K562 (cell line): ENCODE measurements around the gene VMP1. TPM values are rescaled to one million over a fixed set of nuclear protein-coding genes. Genes with fewer than 3 reads are reported as not detected.

ENCODE experiments used
- ATAC-seq: fragments of 200-7000 bp; cut with Tn5 transposase; 3 replicates; pipeline ENCODE4 v1.9.1; 2020; ENCODE audit warnings: moderate library complexity
- BruUV-seq: library from RNA; stranded (reverse); fragments of 400-500 nt; replicated peaks from 2 replicates; lab custom pipeline; 2021; lab: Mats Ljungman, UMichigan
- CTCF ChIA-PET: fragments of 300-600 bp; formaldehyde crosslinking; extraction: SDS; loops from one replicate; lab custom pipeline; 2021; ENCODE audit warnings: low intra/inter-chr PET ratio; lab: Yijun Ruan, JAX
- POLR2A ChIA-PET: fragments of 300-600, 350-650 bp; sonication (Branson Sonifier 250); formaldehyde crosslinking; extraction: SDS; loops from one replicate; lab custom pipeline; 2021; ENCODE audit warnings: antibody characterized with exemption, inconsistent platforms; lab: Yijun Ruan, JAX
- DNase-seq, 4 experiments: peaks; one replicate each; pipeline versions ENCODE4 v3.0.0 to v3.0.0-alpha.2; 2011 to 2018; ENCODE audit warnings: low spot score in 3 of 4, mixed read lengths in 3 of 4; ENCODE audit errors: extremely low read depth in 1 of 4
- FAIRE-seq: peaks from 2 replicates; lab custom pipeline; 2011; peaks lifted over from hg19 to GRCh38; lab: Jason Lieb, UNC
- H2AFZ ChIP-seq: 2 replicates; pipeline ENCODE4 v1.6.0; 2011; ENCODE audit warnings: low read depth, low read length, control low read depth, inconsistent platforms
- H3K27ac ChIP-seq: fragments of 200-600 bp; 3 replicates; pipeline ENCODE4 v1.8.0; 2011; ENCODE audit warnings: low read depth, mild to moderate bottlenecking, control low read depth, inconsistent platforms, low read length, moderate library complexity, mixed read lengths; ENCODE audit errors: extremely low read depth
- H3K27me3 ChIP-seq, 2 experiments: fragments of 300-600 bp in 1 of 2; 2 replicates in 1 of 2; 3 replicates in 1 of 2; pipeline versions ENCODE4 v1.6.0 to v1.8.0; 2011; ENCODE audit warnings: inconsistent platforms in 2 of 2, low read length in 2 of 2, mild to moderate bottlenecking in 1 of 2, mixed read lengths in 1 of 2, moderate library complexity in 1 of 2; ENCODE audit not compliant: control insufficient read depth in 2 of 2, insufficient read depth in 2 of 2
- H3K36me3 ChIP-seq: fragments of 300-600 bp; 3 replicates; pipeline ENCODE4 v1.8.0; 2011; ENCODE audit warnings: mild to moderate bottlenecking, low read length, inconsistent platforms; ENCODE audit not compliant: control insufficient read depth, insufficient read depth
- H3K4me1 ChIP-seq, 2 experiments: fragments of 200-600 bp in 1 of 2; replicated peaks in 1 of 2; 2 replicates in 1 of 2; 3 replicates in 1 of 2; pipeline versions ENCODE4 v1.5.1 to v1.8.0; 2011; ENCODE audit warnings: inconsistent platforms in 2 of 2, low read length in 2 of 2, mild to moderate bottlenecking in 1 of 2, mixed read lengths in 1 of 2, moderate library complexity in 1 of 2; ENCODE audit not compliant: control insufficient read depth in 2 of 2, insufficient read depth in 2 of 2
- H3K4me2 ChIP-seq: 2 replicates; pipeline ENCODE4 v1.6.1; 2011; ENCODE audit warnings: low read length, control low read depth, inconsistent platforms, mixed read lengths; ENCODE audit not compliant: insufficient read depth
- H3K4me3 ChIP-seq: fragments of 200-600 bp; sonication (generic), shearing (Covaris generic); 2 replicates; pipeline ENCODE4 v1.5.1; 2016; ENCODE audit warnings: control low read depth, inconsistent platforms
- H3K79me2 ChIP-seq: fragments of 200-600 bp; 3 replicates; pipeline ENCODE4 v1.8.0; 2011; ENCODE audit warnings: low read length, inconsistent platforms; ENCODE audit not compliant: control insufficient read depth, insufficient read depth
- H3K9ac ChIP-seq, 2 experiments: 2 replicates each; pipeline versions ENCODE4 v1.6.0 to v1.6.1; 2011; ENCODE audit warnings: low read depth in 2 of 2, low read length in 2 of 2, control low read depth in 1 of 2, inconsistent platforms in 1 of 2, mild to moderate bottlenecking in 1 of 2, mixed read lengths in 1 of 2; ENCODE audit not compliant: insufficient read depth in 1 of 2
- H3K9me1 ChIP-seq: one replicate; pipeline ENCODE4 v1.6.0; 2011; ENCODE audit warnings: inconsistent platforms, mild to moderate bottlenecking, low read length, moderate library complexity; ENCODE audit not compliant: control insufficient read depth, insufficient read depth
- H3K9me3 ChIP-seq: replicated peaks from 2 replicates; pipeline ENCODE4 v1.5.1; 2011; ENCODE audit warnings: low read depth, low read length, inconsistent platforms; ENCODE audit not compliant: control insufficient read depth, insufficient read depth
- H4K20me1 ChIP-seq: replicated peaks from 2 replicates; pipeline ENCODE4 v1.6.1; 2011; ENCODE audit warnings: low read length, inconsistent platforms, mixed read lengths; ENCODE audit not compliant: control insufficient read depth, insufficient read depth
- FOS ChIP-seq: IDR thresholded peaks from 3 replicates; pipeline ENCODE4 v1.6.1; 2011; ENCODE audit not compliant: insufficient read length; ENCODE audit errors: extremely low read depth
- NCOA6 ChIP-seq: fragments of 450-650 bp; IDR thresholded peaks from 2 replicates; pipeline ENCODE4 v1.6.1; 2017; ENCODE audit warnings: mild to moderate bottlenecking
- POLR2G ChIP-seq: fragments of 200-400 bp; formaldehyde crosslinking; IDR thresholded peaks from 2 replicates; pipeline ENCODE4 v1.6.1; 2017; ENCODE audit warnings: low read depth, mild to moderate bottlenecking, antibody characterized with exemption, low read length, moderate library complexity
- SIRT6 ChIP-seq: IDR thresholded peaks from one replicate; pipeline ENCODE4 v1.6.1; 2012; ENCODE audit warnings: low read depth, mild to moderate bottlenecking, control low read depth, inconsistent platforms, low read length, moderate library complexity
- SRSF3 ChIP-seq: fragments of 200-400 bp; formaldehyde crosslinking; IDR thresholded peaks from 2 replicates; pipeline ENCODE4 v1.6.1; 2016; ENCODE audit warnings: mild to moderate bottlenecking, low read length, moderate library complexity; ENCODE audit not compliant: insufficient read depth
- WHSC1 ChIP-seq: IDR thresholded peaks from one replicate; pipeline ENCODE4 v1.6.1; 2012; ENCODE audit warnings: low read length, control low read depth, inconsistent platforms
- ZNF12 ChIP-seq: sonication (generic); formaldehyde crosslinking; IDR thresholded peaks from 2 replicates; pipeline ENCODE4 v1.4.0; 2020; ENCODE audit warnings: mild to moderate bottlenecking, missing genetic modification reagents
- WGBS: fragments of 100-300 bp; shearing (Covaris generic); methylation state at CpG from one replicate; pipeline ENCODE4 v1.1.6; 2016; ENCODE audit warnings: low coverage, mixed read lengths; ENCODE audit not compliant: insufficient coverage; ENCODE audit errors: missing lambda C conversion rate; 5-methylcytosine and 5-hydroxymethylcytosine counted together
- in situ Hi-C: fragments of 300-500 bp; cut with MboI; formaldehyde crosslinking; loops from 4 replicates; pipeline ENCODE4 v1.15.0; 2018; ENCODE audit warnings: inconsistent platforms, mixed read lengths
- intact Hi-C: fragments of 100-400 bp; cut with micrococcal nuclease; formaldehyde crosslinking; loops from 2 replicates; pipeline ENCODE4 v1.14.2; 2022
- polyA plus RNA-seq, 8 experiments: library from polyadenylated mRNA; depleted of rRNA in 4 of 8; stranded (reverse) in 5 of 8; unstranded in 3 of 8; fragments of >200 nt; fragmentation: Nextera tagmentation in 2 of 8; fragmentation: Illumina TruSeq in 1 of 8; extraction: Ambion mirVana in 2 of 8; extraction: Trizol in 1 of 8; gene quantifications; 2 replicates each; pipeline versions ENCODE4 v1.2.1 to v1.2.3, GENCODE V29; 2011 to 2014; ENCODE audit warnings: inconsistent platforms in 1 of 8, missing spikeins in 1 of 8
- total RNA-seq, 7 experiments: library from RNA; depleted of rRNA in 6 of 7; stranded (reverse); fragments of >200 nt in 6 of 7; fragmentation: Illumina TruSeq in 2 of 7; extraction: Trizol in 2 of 7; gene quantifications; 2 replicates each; pipeline versions ENCODE4 v1.2.1 to v1.2.3, GENCODE V29; 2011 to 2021; ENCODE audit warnings: low replicate concordance in 1 of 7

VMP1 gene
- total and polyA plus RNA-seq, 9 of the 15 experiments (the other 6 are each of a cell fraction or from before 2014, with no cell fraction given), result 123 to 304 (median 151) TPM

DNA sequence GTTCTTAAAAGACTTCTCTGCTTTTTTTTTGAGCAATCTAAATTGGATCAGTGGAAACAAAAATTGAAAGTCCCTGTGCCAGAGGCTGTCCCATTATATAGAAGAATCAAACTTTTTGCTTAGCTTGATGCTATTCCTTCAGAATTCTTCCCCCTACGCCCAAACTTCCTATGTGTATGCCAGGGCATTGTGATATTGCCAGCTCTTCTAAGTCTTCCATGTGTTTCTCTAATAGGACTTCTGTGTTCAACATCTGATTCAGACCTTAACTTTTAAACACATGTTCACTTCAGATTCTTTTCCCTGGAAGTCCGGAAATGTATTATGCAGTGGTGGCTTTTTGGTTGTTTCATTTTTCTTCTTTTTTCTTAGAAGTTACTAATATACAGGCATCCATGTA is 19.0 kb upstream of the VMP1 start:
- intact Hi-C loops, result no loop called here
- TF ChIP-seq SRSF3 (no peak), ZNF12 (no peak), WHSC1 (no peak), FOS (no peak)

GRCh38 chr17:59693582-59693981 is 13.9 kb upstream of the VMP1 start:
- Histone ChIP-seq H3K36me3 (peaks cover 95% of the 10 kb centered on the region), H3K4me1 (peaks cover 0 to 29% of the 10 kb centered on the region in 2 experiments; a peak in 2 of 5 replicates), H3K27me3 (no peaks in the 10 kb centered on the region), H4K20me1 (peaks cover 35% of the 10 kb centered on the region), H2AFZ (no peak overlapping the region), H3K9me3 (no peaks in the 10 kb centered on the region), H3K79me2 (peaks cover 85% of the 10 kb centered on the region), H3K9me1 (no peaks in the 10 kb centered on the region), H3K27ac (peak overlapping the region; percentile 8; the same call in 1 of the 3 replicates), H3K9ac (no peak overlapping the region), H3K4me3 (no peak overlapping the region), H3K4me2 (no peak overlapping the region)
- BruUV-seq, result no TSS peak
- POLR2A ChIA-PET, result interaction anchor here (1.9 kb wide), 1 partner anchor 10 kb away, joined by 9 read pairs; no protein-coding TSS in a partner anchor
- 0 out of 2 replicates have a peak, but pooled peaks have one; percentile 15 for TF ChIP-seq POLR2G
- no peak for TF ChIP-seq NCOA6
- peak; percentile 34 for TF ChIP-seq SIRT6
- FAIRE-seq, result no peak
- no peak for DNase-seq
- intact Hi-C loops (no loop called here), in situ Hi-C loops (no loop called here)
- ATAC-seq, result no peak; the same call in 2 of the 3 replicates
- 87% methylated on average over 7 of the region's 7 CpGs for WGBS
- CTCF ChIA-PET, result no interaction called here

More for the DNA sequence above, 19.0 kb upstream of the VMP1 start:
- WGBS, result 83% methylated on average over 2 of the region's 2 CpGs
- in situ Hi-C loops, result no loop called here
- BruUV-seq, result no TSS peak
- no peak overlapping the region for H3K9ac ChIP-seq
- H3K9me3 ChIP-seq, result no peaks in the 10 kb centered on the region
- DNase-seq (no peak), ATAC-seq (no peak), FAIRE-seq (no peak)
- no peaks in the 10 kb centered on the region for H3K27me3 ChIP-seq
- H3K4me1 ChIP-seq, result peaks cover 7 to 24% of the 10 kb centered on the region in 2 experiments; a peak in 4 of 5 replicates
- H3K4me3 ChIP-seq, result no peak overlapping the region
- peaks cover 91% of the 10 kb centered on the region for H3K36me3 ChIP-seq
- no peak overlapping the region for H3K4me2 ChIP-seq
- no peaks in the 10 kb centered on the region for H3K9me1 ChIP-seq
- CTCF ChIA-PET, result no interaction called here
- POLR2A ChIA-PET, result interaction anchor here (1.0 to 4.5 kb wide), 4 partner anchors 9 to 160 kb away, joined by 3 to 19 read pairs (median 3); partner anchors contain the start of genes PTRH2 and VMP1
- H2AFZ ChIP-seq, result no peak overlapping the region
- no peak overlapping the region for H3K27ac ChIP-seq
- 0 out of 2 replicates have a peak, but pooled peaks cover 5% of the 10 kb centered on the region for H4K20me1 ChIP-seq
- H3K79me2 ChIP-seq, result peaks cover 67% of the 10 kb centered on the region
